HG03565 (cell line): ENCODE results near the gene NGB.
"Not testable (repeated sequence)": the region's sequence is repeated elsewhere in the genome, so short reads cannot be mapped to it uniquely, and the experiment has no call there.

Source experiments
- ATAC-seq: cut with Tn5 transposase; IDR thresholded peaks from one replicate; pipeline ENCODE4 v1.9.1; 2021; ENCODE audit warnings: mild to moderate bottlenecking, moderate library complexity; ENCODE audit not compliant: unreplicated experiment

Gene NGB

DNA sequence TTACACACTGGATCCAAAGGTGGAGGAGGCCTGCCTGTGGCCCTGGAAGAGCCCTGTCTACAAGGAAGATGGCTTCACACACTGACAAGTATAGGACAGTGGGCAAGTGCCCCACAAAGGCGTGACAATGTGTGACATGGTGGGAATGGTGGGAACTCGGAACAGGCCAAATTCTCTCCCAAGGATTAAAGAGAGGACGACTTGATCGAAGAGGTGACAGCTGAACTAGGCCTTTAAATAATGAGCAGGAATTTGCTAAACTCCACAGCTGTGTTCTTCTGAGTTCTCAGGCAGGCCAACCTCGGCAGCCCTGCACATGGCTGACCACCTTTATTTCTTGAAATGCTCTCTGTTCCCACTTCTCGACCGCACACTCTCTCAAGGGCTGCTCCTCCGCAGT lies 25.9 kb upstream of the NGB start:
- no peak for ATAC-seq

DNA sequence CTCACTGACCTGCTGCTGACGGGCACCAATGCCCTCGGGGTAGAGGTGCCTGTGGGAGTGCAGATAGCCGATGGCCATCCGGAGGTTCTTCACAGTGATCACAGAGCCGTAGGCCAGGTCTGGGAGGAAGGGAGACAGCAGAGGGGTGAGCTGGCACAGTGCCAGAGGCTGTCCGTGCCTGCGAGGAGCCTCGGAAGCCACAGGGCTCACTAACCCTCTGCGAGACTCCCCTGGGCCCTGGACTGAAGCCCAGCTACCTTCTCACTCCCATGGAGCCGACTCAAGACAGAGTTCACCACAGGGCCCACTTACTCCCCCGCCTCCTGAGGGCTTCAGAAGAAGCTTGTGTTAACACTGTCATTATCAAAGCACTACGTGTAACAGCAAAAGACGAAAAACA lies 25.1 kb upstream of the NGB start:
- no peak for ATAC-seq

GRCh38 chr14:77290705-77291104 lies 19.7 kb upstream of the NGB start:
- ATAC-seq = no peak

- no peak for ATAC-seq
Measured at GRCh38 chr14:77286576-77286975, 15.6 kb upstream of the NGB start.

DNA sequence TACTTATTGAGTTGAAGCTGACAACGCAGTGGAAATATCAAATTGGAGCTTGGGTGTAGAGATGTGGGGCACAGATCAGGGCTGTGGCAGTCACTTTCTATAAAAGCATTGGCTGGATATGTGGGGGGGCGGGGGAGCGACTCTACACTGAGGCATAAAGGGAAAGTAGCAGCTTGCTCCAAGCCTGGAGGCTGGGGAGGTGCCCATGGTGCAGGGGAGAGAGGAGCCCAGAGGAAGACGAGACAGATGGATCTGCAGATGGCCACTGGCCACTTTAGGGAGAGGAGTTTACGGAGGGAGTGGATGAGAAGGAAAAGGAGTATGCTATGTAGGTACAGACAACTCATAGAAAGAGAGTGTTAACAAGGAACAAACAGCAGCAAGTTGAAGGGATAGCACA lies 13.5 kb upstream of the NGB start:
- ATAC-seq = no peak

DNA sequence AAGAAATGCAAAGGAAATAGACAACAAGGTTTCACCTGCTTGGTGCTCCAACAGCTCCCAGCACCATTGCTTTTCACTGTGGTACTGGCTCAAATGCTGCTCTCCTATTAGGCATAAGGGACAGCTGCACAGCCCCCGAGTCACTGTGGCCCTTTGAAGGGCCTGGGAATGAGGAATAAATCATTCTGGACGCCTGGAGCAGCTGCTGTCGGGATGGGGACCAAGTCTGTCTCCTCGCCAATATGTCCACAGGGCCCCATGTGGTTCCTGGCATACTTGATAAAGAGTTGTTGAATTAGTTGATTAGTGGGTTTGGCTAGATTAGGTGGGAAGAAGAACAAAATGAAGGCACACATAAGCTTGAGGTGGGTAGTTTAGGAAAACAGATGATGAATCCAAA lies 13.1 kb upstream of the NGB start:
- no peak for ATAC-seq

GRCh38 chr14:77281852-77282410 lies 10.9 kb upstream of the NGB start:
- no peak for ATAC-seq

GRCh38 chr14:77280921-77281320 lies 9.9 kb upstream of the NGB start:
- not testable (repeated sequence) for ATAC-seq

DNA sequence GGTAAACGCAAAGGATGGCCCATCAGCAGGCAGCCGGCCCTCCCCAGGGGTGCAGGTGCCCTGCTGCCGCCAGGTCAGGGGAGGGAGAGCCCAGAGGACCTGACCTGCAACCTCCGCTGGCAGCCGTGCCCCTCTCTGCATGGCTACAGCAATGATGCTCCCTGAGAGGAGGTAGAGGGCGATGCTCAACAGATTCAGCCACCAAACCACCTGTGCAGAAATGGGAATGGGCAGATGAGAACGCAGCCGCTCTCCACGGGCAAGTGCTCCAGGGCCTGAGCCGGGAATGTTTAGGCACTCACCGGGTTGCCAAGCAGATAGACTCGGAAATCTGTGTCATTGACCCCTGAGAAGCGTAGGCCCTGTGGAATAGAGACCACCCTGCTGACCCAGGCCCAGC lies 8.7 kb upstream of the NGB start:
- no peak for ATAC-seq

GRCh38 chr14:77278461-77279230 lies 7.6 kb upstream of the NGB start:
- ATAC-seq = no peak

DNA sequence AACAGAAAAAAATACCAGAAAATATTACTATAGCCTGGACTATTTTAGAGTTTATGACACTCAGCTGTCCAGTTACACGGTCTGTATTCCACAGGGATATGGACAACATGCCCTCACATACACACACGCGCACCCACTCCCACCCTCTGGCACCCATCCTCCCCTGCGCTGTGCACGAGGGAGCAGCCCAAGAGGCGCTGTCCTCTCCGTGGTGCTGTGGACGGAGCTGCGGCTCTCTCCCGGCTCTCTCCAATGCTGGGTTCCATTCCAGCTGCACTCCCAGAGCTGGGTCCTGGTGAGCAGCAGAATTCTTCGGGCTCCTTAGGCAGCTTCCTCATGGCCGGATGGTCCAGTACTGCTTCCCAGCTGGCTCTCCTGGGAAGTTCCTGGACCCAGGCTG lies 6.0 kb upstream of the NGB start:
- ATAC-seq = no peak

DNA sequence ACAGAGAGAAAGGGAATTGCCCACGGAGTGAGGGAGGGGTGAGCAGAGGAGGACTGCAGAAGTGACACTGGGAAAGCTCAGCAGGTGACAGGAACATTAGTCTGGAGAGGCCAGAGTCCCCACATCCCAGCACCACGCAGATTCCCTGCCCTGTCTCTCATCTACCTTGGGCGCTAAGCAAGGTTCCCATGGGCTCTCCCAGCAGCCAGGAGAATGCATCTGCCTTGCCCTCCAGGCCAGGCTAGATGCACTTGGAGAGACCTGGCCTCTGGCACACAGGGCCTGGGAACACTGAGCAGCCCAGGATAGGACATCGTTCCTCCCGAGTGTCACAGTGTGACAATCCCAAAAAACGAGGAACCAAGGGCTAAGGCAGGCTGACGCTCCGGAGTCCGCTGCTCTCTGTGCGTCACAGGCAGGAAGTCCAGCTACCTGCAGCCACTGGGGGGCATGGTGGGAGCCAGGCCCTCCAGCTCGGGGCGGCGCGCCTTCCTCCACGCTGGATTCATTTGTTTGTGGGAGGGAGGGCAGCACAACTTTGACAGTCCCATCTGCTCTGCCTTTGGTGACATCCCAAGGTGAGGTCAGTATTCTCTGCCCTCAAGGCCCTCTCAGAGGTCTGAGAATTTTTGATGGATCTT lies 5.4 kb upstream of the NGB start:
- no peak for ATAC-seq

GRCh38 chr14:77275601-77276017 lies 4.6 kb upstream of the NGB start:
- no peak for ATAC-seq

GRCh38 chr14:77275041-77275580 lies 4.1 kb upstream of the NGB start:
- no peak for ATAC-seq

DNA sequence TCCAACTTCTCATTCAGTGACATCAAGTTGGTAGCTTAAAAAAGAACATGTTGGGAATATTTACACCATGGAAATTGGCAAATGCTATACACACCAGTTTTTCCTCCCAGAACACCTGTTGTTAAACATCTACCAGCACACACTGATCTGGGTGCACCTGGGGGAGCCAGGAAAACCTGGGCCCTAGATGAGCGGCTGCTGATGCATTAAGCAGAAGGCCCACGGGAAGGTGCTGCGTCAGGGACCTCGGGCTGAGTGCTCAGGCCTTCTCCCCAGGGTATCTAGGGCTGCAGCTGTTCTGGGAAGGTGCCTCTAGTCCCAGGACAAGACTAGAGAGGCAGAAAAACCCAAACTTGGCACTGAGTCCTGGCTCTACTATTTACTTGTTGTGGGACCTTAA lies 2.8 kb upstream of the NGB start:
- no peak for ATAC-seq

DNA sequence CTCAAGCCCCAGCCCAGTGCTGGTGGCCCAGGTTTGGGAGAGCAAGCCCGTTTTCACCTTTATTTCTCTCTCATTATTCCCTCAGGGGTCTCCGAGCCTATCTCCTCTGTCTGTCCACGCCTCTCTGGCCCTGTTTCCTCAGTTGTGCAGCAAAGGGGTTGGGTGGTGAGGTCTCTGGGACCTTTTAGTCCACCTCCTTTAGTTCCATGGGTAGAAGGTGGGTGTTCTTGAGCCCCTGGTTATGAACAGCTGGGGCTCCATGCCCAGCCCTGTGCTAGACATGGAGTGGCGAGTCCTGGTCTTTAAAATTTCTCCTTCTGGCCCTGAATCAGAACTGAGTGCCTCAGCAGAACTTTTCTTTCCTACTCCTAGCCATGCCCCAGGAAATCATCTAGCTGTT lies 1.3 kb upstream of the NGB start:
- no peak for ATAC-seq

DNA sequence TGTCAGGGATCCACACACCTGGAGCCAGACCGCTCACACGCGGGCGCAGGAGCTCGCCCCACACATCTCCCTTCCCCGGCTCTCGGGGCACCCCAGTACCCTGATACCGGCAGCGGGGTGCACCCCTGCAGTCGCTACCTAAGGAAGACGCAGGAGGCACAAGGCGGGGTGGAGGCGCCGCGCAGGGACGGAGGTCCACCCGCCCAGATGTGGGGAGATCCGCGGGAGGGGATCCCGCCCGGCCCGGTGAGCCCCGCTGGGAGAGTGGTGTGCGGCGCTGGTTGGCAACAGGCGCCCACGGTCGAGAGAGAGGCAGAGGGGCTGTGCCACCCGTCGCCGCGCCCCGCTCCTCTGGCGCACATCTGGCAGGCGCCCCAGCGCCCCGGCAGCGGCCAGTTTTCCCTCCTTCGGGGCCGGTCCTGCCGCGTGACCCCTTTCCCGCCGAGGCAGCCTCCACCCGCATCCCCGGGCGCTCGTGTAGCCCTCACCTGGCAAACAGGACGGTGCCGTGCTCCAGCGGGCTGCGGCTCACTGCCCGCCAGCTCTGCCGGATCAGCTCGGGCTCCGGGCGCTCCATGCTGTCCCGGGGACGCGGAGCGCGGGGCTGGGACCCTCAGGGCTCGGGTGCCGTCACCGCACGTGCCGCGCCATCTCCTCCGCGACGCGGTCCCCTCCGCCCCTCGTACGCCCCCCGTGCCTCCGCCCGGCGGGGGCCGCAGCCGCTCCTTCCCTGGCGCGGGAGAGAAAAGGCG lies 469 bp downstream of the NGB start:
- ATAC-seq = no peak

DNA sequence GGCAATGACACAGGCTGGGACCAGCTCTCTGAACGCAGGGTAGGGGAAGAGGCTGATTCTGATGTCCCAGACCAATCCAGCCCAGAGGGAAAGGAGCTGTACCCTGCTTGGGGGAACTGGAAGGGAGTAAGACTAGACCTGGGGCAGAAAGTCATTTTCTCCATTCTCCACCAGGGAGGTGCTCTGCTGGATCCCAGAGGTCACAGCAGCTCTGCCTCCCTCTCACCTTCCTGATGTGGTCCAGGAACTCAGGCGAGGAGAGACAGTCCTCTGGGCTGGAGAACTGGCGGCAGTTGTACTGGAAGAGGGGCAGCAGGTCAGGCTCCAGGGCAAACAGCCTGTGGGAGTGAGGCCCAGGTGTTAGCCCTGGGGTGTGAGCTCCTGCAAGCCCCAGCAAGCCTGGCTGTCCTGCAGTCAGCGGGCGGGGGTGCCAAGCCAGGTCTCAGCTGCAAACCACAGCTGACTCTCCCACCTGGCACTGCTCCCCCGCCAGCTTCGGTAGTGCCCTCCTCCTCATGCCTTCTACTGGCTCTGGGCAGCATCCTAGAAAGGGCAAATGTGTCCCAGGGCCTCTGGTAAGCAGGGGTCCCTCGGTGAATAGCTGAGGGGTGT lies 1.9 kb downstream of the NGB start:
- ATAC-seq = no peak

DNA sequence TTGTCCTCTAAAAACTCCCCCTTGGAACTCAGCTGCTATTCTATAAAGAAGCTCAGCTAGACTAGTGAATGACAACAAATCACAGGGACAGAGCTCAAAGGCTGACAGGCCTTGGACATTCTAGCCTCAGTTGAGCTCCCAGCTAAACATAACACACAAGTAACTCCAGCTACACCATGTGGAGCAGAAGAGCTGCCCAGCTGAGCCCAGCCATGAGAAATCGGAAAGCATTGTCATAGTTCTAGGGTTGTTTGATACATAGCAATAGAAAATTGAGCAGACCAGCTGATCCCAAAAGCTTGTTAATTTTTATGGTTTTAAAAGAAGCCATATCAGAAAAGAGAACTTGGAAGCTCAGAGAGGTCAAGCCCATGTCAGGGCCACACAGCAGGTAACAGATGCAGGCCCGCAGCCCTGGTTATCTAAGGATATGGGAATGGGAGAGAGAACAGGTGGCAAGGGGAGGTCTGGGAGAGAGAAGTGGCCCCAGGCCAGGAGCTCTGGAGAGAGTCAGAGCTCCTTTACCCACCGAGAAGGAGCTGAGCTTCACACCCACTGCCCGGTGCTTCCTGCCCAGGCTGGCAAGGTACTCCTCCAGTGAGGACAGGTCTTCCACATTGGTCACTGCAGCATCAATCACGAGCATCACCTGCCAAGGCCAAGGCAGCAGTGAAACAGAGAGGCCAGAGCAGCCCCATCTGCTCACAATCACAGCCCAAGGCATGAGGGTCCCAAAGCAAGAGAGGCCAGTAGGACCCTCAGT lies 2.9 kb downstream of the NGB start:
- ATAC-seq = no peak

DNA sequence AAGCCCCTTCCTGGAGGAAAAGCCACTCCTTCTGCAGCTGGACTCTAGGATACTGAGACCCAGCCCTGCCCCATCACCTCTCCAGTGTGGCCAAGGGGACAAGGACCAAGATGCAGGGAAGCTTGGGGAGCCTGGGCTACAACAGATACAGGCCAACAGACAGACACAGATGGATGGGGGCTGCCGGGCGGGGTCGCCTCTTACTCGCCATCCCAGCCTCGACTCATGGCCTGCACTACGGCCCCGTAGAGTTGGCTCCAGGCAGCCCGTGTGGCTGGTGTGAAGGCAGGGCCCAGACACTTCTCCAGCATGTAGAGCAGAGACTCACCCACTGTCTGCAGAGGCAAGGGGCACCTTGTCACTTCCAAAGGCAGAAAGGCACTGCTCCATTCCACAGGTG lies 4.7 kb downstream of the NGB start:
- no peak for ATAC-seq
